ENCODE measurements around the gene FGF1. TPM values are rescaled to one million over a fixed set of nuclear protein-coding genes. Genes with fewer than 3 reads are reported as not detected.

The FGF1 gene
- total RNA-seq, 4 donors from 2014 or later: 0.38 to 5.4 (median 0.65) TPM

- 89 to 91% methylated on average over 6 of the region's 6 CpGs for WGBS, 2 donors
These were observed 49.1 kb downstream of the FGF1 start for GRCh38 chr5:142636698-142637324.

GRCh38 chr5:142636093-142636492 lies 49.8 kb downstream of the FGF1 start:
- no peak for DNase-seq (ENCODE audit: low spot score in 2 of 2)
- WGBS, 2 donors: 65 to 76% methylated on average over 5 of the region's 5 CpGs
- H3K4me3 ChIP-seq (ENCODE audit: low read depth, poor library complexity, severe bottlenecking): no peak overlapping the region
- intact Hi-C loops (cut with DNase I; ENCODE audit: low total_unique reads): no loop called here
- no peak for TF ChIP-seq POLR2A (IDR thresholded peaks at IDR 0.05)
- TF ChIP-seq CTCF (IDR thresholded peaks at IDR 0.05): no peak

More at GRCh38 chr5:142636698-142637324, 49.1 kb downstream of the FGF1 start:
- TF ChIP-seq POLR2A (IDR thresholded peaks at IDR 0.05) (no peak), CTCF (IDR thresholded peaks at IDR 0.05) (no peak)
- intact Hi-C loops (cut with DNase I; ENCODE audit: low total_unique reads): no loop called here
- no peak for DNase-seq (ENCODE audit: low spot score in 2 of 2)
- no peak overlapping the region for H3K4me3 ChIP-seq (ENCODE audit: low read depth, poor library complexity, severe bottlenecking)

- 68 to 70% methylated on average over 8 of the region's 8 CpGs for WGBS, 2 donors
- DNase-seq (ENCODE audit: low spot score in 2 of 2): no peak
- H3K4me3 ChIP-seq (ENCODE audit: low read depth, poor library complexity, severe bottlenecking): no peak overlapping the region
- intact Hi-C loops (cut with DNase I; ENCODE audit: low total_unique reads): no loop called here
- TF ChIP-seq CTCF (IDR thresholded peaks at IDR 0.05) (no peak), POLR2A (IDR thresholded peaks at IDR 0.05) (no peak)
These were observed 51.5 kb downstream of the FGF1 start for GRCh38 chr5:142634216-142635011.

GRCh38 chr5:142630927-142631539 lies 54.9 kb downstream of the FGF1 start:
- no peak for DNase-seq (ENCODE audit: low spot score in 2 of 2)
- WGBS, 2 donors: 79 to 82% methylated on average over 7 of the region's 7 CpGs
- TF ChIP-seq POLR2A (IDR thresholded peaks at IDR 0.05): no peak
- no peak for TF ChIP-seq CTCF (IDR thresholded peaks at IDR 0.05)
- intact Hi-C loops (cut with DNase I; ENCODE audit: low total_unique reads): no loop called here
- H3K4me3 ChIP-seq (ENCODE audit: low read depth, poor library complexity, severe bottlenecking): no peak overlapping the region

- intact Hi-C loops (cut with DNase I; ENCODE audit: low total_unique reads): no loop called here
- DNase-seq (ENCODE audit: low spot score in 2 of 2): no peak
- no peak for TF ChIP-seq POLR2A (IDR thresholded peaks at IDR 0.05)
- TF ChIP-seq CTCF (IDR thresholded peaks at IDR 0.05): no peak
- no peak overlapping the region for H3K4me3 ChIP-seq (ENCODE audit: low read depth, poor library complexity, severe bottlenecking)
- 84 to 87% methylated on average over 5 of the region's 5 CpGs for WGBS, 2 donors
These were observed 58.3 kb downstream of the FGF1 start for GRCh38 chr5:142627383-142628217.
